GM18519 (cell line): ENCODE data around the gene PEAR1.

ENCODE experiments used
- ATAC-seq: cut with Tn5 transposase; IDR thresholded peaks from one replicate; pipeline ENCODE4 v1.9.1; 2021; ENCODE audit warnings: mild to moderate bottlenecking, moderate library complexity; ENCODE audit not compliant: unreplicated experiment, low FRiP score

Gene PEAR1

DNA sequence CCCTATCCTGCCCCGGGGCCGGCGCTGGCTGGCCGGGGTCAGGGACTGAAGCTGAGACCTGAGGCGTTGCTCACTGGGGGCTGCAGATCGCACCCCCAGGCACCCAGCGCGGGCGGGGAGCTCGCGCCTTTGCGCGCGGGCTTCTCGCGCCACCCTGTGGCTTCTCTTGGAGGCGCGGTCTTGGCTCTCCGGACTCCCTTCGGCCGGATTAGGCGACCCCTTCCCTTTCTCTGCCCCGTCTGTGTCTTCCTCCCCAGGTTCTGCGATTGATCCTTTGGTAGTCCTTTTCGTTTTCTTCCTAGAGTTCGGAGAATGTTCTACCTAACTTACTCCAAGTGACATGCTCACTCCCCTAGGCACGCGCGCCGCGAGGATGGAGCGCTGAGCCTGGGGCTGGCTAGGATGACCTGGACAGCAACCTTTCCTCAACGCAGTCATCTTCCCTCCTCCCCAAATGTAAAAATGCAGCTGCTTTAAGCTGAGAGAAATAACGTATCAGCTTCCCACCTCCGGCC, 33.3 kb upstream of the PEAR1 start:
- ATAC-seq: no peak

DNA sequence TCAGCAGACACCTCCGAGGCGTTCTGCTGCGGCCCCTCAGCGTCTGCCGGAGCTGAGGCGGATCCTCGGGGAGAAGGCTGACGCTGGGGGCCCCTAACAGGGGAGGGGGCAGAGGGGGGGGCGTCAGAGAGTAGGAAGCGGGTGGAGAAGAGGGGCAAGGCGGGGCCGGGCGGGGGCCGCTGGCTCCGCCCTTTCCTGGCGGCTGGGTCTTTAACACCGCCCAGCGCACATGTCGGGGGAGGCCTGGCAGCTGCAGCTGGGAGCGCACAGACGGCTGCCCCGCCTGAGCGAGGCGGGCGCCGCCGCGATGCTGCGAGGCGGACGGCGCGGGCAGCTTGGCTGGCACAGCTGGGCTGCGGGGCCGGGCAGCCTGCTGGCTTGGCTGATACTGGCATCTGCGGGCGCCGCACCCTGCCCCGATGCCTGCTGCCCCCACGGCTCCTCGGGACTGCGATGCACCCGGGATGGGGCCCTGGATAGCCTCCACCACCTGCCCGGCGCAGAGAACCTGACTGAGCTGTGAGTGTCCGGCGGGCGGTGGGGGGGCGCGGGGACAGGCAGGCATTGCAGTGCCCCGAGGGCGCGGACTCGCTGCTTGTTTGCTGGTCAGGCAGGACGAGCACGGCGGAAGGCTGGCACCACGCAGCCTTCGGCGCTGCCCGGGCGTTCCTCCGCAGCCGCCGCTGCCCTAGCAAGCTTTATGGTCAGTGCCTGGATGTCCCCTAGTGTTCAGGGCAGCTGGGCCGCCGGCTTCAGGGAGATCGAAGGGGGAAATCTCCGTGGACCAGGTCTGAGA, 32.7 kb upstream of the PEAR1 start, which contains the start of gene NTRK1:
TSS of gene NTRK1 (plus strand) at position 238 of the 796 bp plus-strand sequence. CDS start at position 308, 70 bp downstream.
- ATAC-seq: no peak

DNA sequence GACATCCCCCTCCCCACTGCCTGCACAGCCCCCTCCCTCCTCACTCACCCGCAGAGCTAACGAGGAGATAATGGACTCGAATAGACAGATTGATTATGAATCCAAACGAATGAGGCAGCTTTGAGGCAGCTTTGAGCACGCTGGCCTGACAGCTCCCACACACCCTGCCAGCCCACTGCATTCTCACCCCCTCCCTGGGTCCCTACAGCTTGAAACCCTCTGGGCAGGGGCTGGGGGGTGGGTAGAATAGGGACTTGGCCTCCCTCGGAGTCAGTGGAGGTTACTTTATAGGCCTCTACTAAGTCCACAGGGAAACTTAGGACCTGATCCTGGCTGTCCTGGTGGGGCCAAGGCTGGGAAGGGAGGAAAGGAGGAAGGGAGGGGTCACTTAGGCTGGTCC, 30.9 kb upstream of the PEAR1 start:
- no peak for ATAC-seq

DNA sequence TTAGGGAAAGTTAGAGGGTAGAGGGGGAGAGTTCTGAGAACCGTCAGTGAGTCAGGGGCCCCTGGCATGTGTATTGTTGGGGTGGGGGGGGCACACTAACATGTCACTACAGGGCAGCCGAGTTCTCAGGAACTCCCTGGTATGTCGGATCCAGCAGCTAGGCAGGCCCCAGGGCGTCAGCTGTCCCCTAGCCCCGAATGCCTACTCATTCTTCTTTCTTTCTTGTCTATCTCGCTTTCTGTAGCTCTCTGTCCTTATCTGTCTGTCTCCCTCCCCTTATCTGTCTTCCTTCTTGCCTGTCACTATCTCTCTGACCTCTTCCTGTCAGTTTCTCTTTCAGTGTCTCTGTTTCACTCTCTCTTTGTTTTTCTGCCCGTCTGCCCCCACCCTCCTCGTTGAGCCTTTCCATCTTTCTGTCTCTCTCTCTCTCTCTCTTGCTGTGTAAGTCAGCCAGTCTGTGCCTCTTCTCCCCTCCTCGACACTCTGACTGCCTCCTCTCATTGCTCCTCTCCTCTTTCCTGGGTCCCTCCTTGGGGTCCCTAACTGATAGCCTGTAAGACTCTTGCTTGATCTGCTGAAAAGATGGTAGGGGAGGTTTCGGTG, 30.4 kb upstream of the PEAR1 start:
- no peak for ATAC-seq

DNA sequence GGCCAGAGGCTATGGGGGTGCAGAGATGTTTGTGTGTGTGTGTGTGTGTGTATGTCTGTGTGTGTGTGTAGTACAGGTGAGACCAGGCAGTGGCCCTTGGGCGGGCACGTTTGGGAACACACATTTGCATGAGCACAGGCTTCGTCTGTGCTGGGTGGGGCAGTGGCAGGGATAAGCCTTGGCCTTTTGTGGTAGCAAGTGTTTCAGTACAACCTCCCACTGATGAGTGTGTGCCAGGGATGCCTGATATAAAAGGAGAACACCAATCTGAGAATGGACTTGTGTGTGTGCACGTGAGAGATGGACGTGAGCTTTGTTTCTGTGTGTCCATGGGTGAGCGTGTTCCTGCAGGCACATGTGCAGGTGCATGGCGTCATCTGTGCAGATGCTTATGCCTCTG, 29.9 kb upstream of the PEAR1 start:
- no peak for ATAC-seq

DNA sequence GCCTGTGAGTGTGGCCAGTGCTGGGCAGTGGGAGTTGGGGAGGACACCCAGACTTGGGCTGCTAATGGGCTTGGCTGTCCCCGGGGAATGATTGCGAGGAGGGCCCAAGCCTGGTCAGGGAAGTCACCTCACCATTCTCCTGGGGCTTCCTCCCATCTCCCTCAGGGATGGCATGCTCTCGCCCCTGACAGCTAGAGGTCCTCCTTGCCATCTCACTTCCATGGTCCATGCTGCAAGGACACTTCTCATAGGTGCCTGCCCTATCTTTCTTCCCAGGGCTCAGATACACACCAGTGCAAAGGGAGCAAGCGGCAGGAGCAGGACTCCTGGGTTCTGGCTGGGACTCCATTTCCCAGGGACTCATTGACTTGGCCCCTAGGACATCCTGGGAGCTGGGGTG, 28.7 kb upstream of the PEAR1 start:
- ATAC-seq: no peak

DNA sequence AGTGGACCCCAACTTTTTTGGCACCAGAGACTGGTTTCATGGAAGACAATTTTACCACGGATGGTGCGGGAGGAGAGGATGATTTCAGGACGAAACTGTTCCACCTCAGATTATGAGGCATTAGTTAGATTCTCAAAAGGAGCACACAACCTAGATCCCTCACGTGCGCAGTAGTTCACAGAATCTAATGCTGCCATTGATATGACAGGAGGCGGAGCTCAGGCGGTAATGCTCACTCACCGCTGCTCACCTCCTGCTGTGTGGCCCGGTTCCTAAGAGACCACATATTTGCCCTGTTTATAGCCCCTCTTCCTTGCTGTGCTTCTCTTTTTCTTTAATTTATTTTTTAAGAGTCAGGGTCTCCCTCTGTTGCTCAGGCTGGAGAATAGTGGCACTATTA, 28.3 kb upstream of the PEAR1 start:
- no peak for ATAC-seq

DNA sequence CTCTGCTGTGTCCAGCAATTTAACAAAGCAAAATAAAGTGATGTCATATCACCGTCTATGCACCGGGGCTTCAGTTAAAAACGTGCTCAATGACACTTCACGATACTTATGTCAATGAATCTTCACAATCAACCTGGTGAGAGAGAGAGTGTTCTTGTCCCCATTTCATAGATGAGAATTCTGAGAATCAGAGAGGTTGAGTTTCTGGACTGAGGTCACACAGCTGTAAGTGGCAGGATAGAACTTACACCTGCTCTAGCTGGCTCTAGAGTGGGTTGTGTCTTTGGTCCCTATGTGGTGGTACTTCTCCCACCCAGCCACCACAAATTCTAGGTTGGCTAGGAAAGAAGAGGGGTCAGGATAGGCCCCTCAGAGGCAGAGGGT, 27.7 kb upstream of the PEAR1 start:
- ATAC-seq: no peak

DNA sequence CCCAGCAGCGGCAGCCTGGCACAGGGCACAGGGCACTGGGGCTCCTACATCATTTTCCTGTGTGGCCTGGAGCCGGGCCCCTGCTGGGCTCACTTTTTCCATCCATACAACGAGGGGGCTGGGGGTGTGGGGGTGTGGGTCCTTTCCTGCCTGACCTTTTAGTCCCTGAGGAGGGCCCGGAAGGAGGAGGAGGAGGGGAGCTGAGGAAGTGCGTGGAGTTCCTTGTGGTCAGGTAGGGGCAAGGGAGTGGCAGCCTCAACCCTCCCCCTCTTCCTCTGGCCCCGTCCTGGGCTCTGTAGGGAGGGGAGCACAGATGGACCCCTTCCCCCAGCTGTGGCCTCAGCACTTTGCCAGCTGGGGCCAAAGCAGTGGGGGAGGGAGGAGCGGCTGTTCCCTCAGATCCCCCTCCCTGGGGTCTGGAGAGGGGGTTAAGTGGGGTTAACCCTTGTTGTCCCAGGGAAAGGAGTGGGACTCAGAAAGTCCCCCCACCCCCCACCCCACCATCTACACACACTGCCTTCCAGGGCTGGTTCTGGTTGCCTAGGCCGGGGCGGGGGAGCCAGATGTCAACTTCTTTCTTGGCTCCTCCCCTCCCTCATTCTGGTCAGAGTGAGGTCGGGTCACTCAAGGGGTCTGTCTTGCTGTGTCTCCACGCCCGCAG, 27.1 kb upstream of the PEAR1 start:
- no peak for ATAC-seq

DNA sequence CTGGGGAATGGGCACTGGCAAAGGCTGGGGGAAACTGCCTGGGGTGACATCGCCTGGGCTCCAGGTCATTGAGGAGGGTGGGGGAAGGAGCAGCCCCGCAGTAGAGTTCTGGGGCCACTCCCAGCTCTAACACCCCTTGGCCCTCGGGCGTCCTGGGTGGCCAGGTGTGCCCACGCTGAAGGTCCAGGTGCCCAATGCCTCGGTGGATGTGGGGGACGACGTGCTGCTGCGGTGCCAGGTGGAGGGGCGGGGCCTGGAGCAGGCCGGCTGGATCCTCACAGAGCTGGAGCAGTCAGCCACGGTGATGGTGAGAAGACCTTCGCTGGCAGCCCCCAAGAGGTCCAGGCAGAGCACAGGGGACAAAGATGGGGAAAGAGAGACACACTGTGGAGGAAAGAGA, 25.2 kb upstream of the PEAR1 start:
- no peak for ATAC-seq

DNA sequence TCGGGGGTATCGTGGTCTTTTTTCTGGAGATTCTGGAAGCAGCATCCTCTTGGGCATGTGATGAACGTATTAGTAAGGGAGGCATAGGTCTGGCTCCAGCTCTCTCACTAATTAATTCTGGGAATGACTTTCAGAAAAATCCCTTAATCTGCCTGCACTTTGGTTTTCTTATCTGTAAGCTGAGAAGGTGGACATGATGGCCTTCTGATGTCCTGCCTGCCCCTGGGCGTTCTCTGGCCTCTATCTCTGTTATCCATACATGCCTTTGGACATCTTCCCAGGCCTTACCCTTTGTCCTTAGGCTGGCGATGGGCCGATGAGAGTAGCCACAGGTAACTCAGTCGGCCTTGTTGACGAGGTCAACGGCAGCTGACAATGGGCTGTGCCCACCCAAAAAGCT, 24.1 kb upstream of the PEAR1 start:
- no peak for ATAC-seq

DNA sequence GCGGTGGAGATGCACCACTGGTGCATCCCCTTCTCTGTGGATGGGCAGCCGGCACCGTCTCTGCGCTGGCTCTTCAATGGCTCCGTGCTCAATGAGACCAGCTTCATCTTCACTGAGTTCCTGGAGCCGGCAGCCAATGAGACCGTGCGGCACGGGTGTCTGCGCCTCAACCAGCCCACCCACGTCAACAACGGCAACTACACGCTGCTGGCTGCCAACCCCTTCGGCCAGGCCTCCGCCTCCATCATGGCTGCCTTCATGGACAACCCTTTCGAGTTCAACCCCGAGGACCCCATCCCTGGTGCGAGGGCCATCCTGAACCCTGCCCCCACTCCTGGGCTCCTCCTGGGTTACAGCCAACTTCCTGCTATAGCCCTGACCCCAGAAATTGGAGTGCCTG, 19.9 kb upstream of the PEAR1 start:
- no peak for ATAC-seq

DNA sequence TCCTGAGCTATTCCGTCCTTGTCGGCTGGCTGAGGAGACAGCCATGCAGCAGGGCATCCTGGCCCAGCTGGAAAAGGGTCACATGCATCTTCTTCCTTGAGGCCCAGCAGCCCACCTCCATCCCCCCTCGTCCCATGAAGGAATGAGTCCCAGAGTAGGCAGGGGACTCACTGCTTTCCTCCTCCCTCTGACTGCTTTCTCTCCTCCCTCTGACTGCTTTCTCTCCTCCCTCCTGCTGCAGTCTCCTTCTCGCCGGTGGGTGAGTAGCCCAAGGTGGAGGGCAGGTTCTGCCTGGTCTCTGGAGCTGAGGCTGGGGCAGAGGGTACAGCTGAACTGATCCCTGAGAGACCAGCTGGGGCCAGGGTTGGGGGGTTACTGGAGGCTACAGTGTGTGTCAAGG, 19.4 kb upstream of the PEAR1 start:
- no peak for ATAC-seq

DNA sequence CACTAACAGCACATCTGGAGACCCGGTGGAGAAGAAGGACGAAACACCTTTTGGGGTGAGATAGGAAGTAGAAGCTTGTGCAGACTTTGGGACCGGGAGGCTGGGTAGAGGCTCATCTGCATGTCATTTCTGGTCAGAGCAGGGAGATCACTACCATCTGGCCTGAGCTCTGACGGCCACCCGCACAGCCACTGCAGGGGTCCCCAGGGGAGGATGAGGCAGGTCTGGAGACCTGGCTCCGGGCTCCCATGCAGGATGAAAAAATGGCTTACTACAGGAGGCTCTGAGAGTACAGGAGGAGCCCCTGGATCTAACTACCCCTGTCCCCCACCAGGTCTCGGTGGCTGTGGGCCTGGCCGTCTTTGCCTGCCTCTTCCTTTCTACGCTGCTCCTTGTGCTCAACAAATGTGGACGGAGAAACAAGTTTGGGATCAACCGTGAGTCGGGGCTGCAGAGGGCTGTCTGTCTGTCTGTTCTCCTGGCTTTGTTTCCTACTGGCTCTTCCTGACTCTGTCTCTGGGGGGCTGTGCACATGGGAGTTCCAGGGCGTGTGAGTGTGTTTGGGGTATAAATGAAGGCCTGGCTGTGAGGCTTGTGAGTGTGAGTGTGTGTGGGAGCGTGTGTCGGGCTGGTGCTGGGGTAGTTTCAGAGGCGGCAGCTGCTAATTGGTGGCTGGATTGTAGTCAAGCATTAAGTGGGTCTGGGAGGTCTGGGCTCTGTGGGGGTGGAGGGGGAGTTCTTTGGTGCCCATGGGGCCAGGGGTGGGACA, 18.8 kb upstream of the PEAR1 start:
- ATAC-seq: no peak

DNA sequence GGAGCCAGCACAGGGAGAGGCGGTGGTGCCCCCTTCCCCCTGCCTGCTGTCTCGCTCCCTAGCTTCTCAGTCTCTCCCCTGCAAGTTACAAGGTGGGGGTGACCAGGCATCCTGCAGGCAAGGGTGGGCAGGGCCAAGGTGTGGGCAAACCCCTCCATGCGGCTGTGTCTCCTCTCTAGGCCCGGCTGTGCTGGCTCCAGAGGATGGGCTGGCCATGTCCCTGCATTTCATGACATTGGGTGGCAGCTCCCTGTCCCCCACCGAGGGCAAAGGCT, 18.2 kb upstream of the PEAR1 start:
- no peak for ATAC-seq

DNA sequence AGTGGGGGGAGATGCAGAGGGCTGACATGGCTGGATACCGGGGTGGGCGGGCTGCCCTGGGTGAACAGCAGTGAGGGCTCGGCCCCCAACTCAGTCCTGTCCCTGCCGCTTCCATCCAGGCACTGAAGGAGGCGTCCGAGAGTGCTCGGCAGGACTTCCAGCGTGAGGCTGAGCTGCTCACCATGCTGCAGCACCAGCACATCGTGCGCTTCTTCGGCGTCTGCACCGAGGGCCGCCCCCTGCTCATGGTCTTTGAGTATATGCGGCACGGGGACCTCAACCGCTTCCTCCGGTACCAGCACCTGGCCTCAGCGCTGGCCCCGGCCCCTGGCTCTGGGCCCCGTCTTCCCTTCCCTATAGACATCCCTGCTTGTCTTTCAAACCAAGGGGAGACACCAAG, 17.2 kb upstream of the PEAR1 start:
- no peak for ATAC-seq

DNA sequence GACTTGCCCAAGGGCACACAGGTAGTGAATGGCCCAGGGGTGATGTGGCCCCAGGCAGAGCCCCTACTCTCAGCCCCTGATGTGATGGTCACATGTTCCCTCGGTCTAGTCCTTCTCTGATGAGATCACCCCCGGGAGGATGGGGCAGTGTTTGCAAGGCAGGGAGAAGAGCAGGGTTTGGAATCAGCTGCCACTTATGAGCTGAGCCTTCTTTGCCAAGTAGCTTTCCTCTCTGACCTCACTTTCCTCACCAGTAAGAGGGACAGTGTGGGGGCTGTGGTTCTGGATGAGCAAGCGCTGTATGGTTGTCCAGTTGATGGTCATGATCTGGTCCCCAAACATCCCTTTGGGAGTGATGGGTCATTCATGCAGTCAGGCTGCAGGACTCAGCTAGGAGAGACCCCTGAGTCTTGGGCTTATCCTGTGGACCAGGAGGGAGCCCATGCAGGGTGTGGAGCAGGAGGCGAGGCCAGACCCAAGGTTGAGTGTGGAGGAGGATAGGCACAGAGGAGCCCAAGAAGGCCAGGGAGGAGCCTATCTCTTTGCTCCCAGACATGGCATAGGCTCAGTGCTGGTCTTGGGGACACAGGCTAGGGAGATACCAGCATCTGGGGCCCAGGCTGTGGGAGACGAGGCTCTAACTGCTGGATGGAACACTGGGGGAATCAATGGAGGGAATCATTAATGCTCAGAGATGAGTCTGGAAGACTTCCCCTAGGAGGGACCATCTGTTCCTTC, 15.9 kb upstream of the PEAR1 start:
- no peak for ATAC-seq

DNA sequence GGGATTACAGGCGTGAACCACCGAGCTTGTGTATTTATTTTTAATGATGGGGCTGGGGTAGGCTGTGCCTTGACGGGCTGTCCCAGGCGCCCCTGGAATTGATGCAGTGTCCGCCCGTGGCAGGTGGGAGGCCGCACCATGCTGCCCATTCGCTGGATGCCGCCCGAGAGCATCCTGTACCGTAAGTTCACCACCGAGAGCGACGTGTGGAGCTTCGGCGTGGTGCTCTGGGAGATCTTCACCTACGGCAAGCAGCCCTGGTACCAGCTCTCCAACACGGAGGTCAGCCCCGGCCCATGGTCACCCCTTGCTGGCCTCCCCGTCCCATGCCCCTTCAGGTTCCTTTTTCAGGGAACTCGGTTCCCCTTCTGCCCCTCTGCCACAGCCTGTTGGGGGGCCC, 13.6 kb upstream of the PEAR1 start:
- ATAC-seq: no peak

DNA sequence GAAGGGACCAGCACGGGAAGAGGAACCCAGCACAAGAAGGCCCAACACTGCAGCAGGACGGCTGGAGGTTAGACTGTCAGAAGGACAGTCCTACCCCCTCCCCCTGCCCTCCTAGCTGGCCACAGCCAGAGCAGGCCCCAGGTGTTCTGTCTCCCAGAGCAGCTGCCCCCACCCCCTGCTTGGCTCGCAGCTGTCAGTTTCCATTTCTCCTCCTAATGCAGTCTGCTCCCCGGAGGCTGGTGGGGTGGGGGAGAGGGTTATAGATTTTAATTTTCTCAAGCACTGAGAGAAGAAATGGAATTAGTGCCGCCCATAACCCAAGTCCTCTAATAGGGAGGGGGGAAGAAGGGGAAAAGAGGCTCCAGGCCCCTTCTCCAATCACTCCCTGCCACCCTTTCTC, 13.0 kb upstream of the PEAR1 start:
- no peak for ATAC-seq

DNA sequence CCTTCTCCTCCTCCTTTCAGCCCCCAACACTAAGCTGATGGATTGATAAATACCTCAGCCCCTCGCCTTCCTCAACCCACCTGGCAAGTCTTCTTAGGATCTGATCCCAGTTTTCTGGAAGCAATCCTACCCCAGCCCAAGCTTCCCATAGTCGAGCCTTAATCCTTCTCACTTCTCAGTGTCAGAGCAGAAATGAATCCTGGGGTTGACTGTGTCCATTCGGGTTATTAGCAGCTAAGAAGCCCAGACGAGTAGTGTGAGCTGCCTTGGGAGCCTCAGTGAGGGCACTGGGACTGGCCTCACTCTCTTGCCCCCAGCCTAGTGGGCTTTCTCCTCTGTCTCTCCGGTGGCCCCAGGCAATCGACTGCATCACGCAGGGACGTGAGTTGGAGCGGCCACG, 12.4 kb upstream of the PEAR1 start:
- ATAC-seq: no peak
